ENCODE measurements around the gene GLI3. TPM values are rescaled to one million over a fixed set of nuclear protein-coding genes. Genes with fewer than 3 reads are reported as not detected.
A peak's percentile ranks its signal among the peaks of the same experiment; 100 is the strongest.

Gene GLI3
- total RNA-seq, 4 donors from 2014 or later = 16.5 to 105 (median 22.6) TPM

- Histone ChIP-seq H3K36me3 (no peaks in the 10 kb centered on the region), H3K9me3 (no peaks in the 10 kb centered on the region), H3K27me3 (no peaks in the 10 kb centered on the region), H3K27ac (no peak overlapping the region), H3K4me1 (no peaks in the 10 kb centered on the region), H3K4me3 (no peak overlapping the region)
- no peak for DNase-seq
- TF ChIP-seq POLR2A (IDR thresholded peaks at IDR 0.05) (no peak), CTCF (IDR thresholded peaks at IDR 0.05) (no peak)
- intact Hi-C loops (cut with DNase I; ENCODE audit: low total_unique reads) = no loop called here
Measured at GRCh38 chr7:41918597-41918996, 318.4 kb downstream of the GLI3 start.

GRCh38 chr7:41916450-41916927, 320.5 kb downstream of the GLI3 start:
- no peaks in the 10 kb centered on the region for H3K36me3 ChIP-seq
- H3K4me1 ChIP-seq = no peaks in the 10 kb centered on the region
- peak overlapping the region; percentile 71 to 82 for H3K27ac ChIP-seq
- H3K9me3 ChIP-seq = no peaks in the 10 kb centered on the region
- no peaks in the 10 kb centered on the region for H3K27me3 ChIP-seq
- TF ChIP-seq POLR2A (IDR thresholded peaks at IDR 0.05) (no peak), CTCF (IDR thresholded peaks at IDR 0.05) (no peak)
- no peak overlapping the region for H3K4me3 ChIP-seq
- peak; percentile 31 to 52 for DNase-seq
- intact Hi-C loops (cut with DNase I; ENCODE audit: low total_unique reads) = no loop called here

GRCh38 chr7:41915871-41916270, 321.1 kb downstream of the GLI3 start:
- Histone ChIP-seq H3K27ac (peak overlapping the region; percentile 71 to 82), H3K4me3 (no peak overlapping the region), H3K27me3 (no peaks in the 10 kb centered on the region), H3K4me1 (no peaks in the 10 kb centered on the region), H3K9me3 (no peaks in the 10 kb centered on the region), H3K36me3 (no peaks in the 10 kb centered on the region)
- TF ChIP-seq CTCF (IDR thresholded peaks at IDR 0.05) (no peak), POLR2A (IDR thresholded peaks at IDR 0.05) (no peak)
- no peak for DNase-seq
- intact Hi-C loops (cut with DNase I; ENCODE audit: low total_unique reads) = no loop called here

- H3K4me3 ChIP-seq = no peak overlapping the region
- no peaks in the 10 kb centered on the region for H3K27me3 ChIP-seq
- no peaks in the 10 kb centered on the region for H3K9me3 ChIP-seq
- H3K4me1 ChIP-seq = no peaks in the 10 kb centered on the region
- DNase-seq = no peak
- intact Hi-C loops (cut with DNase I; ENCODE audit: low total_unique reads) = no loop called here
- H3K27ac ChIP-seq = no peak overlapping the region
- TF ChIP-seq POLR2A (IDR thresholded peaks at IDR 0.05) (no peak), CTCF (IDR thresholded peaks at IDR 0.05) (no peak)
- no peaks in the 10 kb centered on the region for H3K36me3 ChIP-seq
Measured at GRCh38 chr7:41912851-41913567, 324.0 kb downstream of the GLI3 start.

DNA sequence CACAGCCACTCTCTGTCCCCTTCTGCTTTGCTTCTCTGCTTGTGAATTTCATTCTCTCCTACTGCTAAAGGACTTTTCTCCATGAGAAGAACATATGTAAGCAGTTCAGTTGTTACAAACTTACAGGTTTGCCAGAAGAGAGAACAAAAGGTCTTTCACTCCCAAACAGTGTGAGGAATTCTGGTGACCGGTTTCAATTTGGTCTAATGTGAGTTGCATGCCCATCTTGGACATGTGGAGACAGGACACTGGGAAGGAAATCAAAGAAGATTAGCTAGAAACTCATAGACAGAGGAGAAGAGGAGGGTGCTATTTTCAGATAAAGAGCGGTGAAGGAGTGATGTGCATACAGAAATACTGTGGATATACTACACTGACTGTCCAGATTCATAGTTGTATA, 324.6 kb downstream of the GLI3 start:
- DNase-seq = no peak
- intact Hi-C loops (cut with DNase I; ENCODE audit: low total_unique reads) = no loop called here
- Histone ChIP-seq H3K4me1 (no peaks in the 10 kb centered on the region), H3K9me3 (no peaks in the 10 kb centered on the region), H3K4me3 (no peak overlapping the region), H3K36me3 (no peaks in the 10 kb centered on the region), H3K27ac (no peak overlapping the region), H3K27me3 (no peaks in the 10 kb centered on the region)
- TF ChIP-seq POLR2A (IDR thresholded peaks at IDR 0.05) (no peak), CTCF (IDR thresholded peaks at IDR 0.05) (no peak)
